Left lung (tissue), 10 donors: ENCODE data around the gene ULK4. TPM values are rescaled to one million over a fixed set of nuclear protein-coding genes. Genes with fewer than 3 reads are reported as not detected.
A peak's percentile ranks its signal among the peaks of the same experiment; 100 is the strongest.

Experiments used
- ATAC-seq: fragments of 200-7000 bp; cut with Tn5 transposase; one replicate; pipeline ENCODE4 v1.9.1; 2020; ENCODE audit warnings: moderate library complexity
- DNase-seq, 4 donors: peaks; one replicate each; pipeline ENCODE4 v3.0.0-alpha.2; 2013 to 2020
- H3K27ac ChIP-seq, 2 donors: fragments of 200-600 bp; sonication (generic) in 1 of 2; one replicate each; pipeline versions ENCODE4 v1.5.0 to v1.8.0; 2020 to 2021
- H3K27me3 ChIP-seq, 2 donors: fragments of 200-600 bp; sonication (generic) in 1 of 2; one replicate each; pipeline versions ENCODE4 v1.5.0 to v1.8.0; 2020 to 2021
- H3K36me3 ChIP-seq, 2 donors: fragments of 200-600 bp; sonication (generic) in 1 of 2; one replicate each; pipeline versions ENCODE4 v1.5.0 to v1.8.0; 2020 to 2021
- H3K4me1 ChIP-seq, 2 donors: fragments of 200-600 bp; one replicate each; pipeline ENCODE4 v1.8.0; 2021
- H3K4me3 ChIP-seq, 2 donors: fragments of 200-600 bp; sonication (generic) in 1 of 2; one replicate each; pipeline versions ENCODE4 v1.5.0 to v1.8.0; 2020 to 2021; ENCODE audit warnings: mild to moderate bottlenecking in 1 of 2
- H3K9me3 ChIP-seq, 2 donors: fragments of 200-600 bp; sonication (generic) in 1 of 2; one replicate each; pipeline versions ENCODE4 v1.5.0 to v1.8.0; 2020 to 2021
- intact Hi-C, 2 donors: fragments of 100-400 bp; cut with DNase I; formaldehyde crosslinking; loops; one replicate each; pipeline versions ENCODE4 v1.11.2 to v1.14.2; 2022
- polyA plus RNA-seq, 6 donors: library from polyadenylated mRNA; unstranded; fragments of 120-200 nt; gene quantifications; one replicate each; pipeline ENCODE4 v1.2.1, GENCODE V29; 2013; ENCODE audit not compliant: insufficient read length in 6 of 6
- total RNA-seq, 2 donors: library from RNA; stranded (reverse); fragmentation: NEBNext Ultra II Directional; extraction: Animal tissue kit (Norgen Biotek cat#: 25700); gene quantifications; one replicate each; pipeline ENCODE4 v1.2.1, GENCODE V29; 2021
- TF ChIP-seq, protein P1 (sequence below), 2 donors: fragments of 200-600 bp; sonication (generic) in 1 of 2; IDR thresholded peaks; one replicate each; pipeline versions ENCODE4 v1.5.0 to v1.8.0; 2021; ENCODE audit warnings: antibody characterized with exemption in 2 of 2
- donor health status: DM: no; HTN: yes; CAD: no.
- donor health status: DM: no; HTN: no; CAD: no.

Gene ULK4
- total and polyA plus RNA-seq, 8 donors, result 3.9 to 12.1 (median 5.6) TPM

DNA sequence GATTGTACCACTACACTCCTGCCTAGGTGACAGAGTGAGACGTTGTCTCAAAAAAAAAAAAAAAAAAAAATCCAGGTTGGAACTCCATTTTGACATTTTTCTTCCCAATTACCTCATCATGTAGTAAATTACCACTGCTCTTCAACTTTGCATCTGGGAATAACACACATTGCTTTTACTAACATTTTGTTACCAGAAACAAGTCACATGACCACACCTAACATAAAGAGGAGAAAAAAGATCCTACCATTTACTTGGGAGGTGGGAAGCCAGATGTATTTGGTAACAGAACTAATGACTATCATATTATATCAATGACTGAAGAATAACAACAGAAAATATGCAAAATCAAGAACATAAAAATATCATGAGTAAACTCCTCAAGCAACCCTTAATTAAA lies 49.6 kb downstream of the ULK4 start:
- no peaks in the 10 kb centered on the region for H3K27me3 ChIP-seq
- H3K9me3 ChIP-seq, result no peaks in the 10 kb centered on the region
- DNase-seq (no peak), ATAC-seq (no peak)
- no peaks in the 10 kb centered on the region for H3K4me1 ChIP-seq
- peaks cover 0 to 8% of the 10 kb centered on the region in 2 donors for H3K36me3 ChIP-seq
- no peak overlapping the region for H3K27ac ChIP-seq
- TF ChIP-seq, protein P1, sequence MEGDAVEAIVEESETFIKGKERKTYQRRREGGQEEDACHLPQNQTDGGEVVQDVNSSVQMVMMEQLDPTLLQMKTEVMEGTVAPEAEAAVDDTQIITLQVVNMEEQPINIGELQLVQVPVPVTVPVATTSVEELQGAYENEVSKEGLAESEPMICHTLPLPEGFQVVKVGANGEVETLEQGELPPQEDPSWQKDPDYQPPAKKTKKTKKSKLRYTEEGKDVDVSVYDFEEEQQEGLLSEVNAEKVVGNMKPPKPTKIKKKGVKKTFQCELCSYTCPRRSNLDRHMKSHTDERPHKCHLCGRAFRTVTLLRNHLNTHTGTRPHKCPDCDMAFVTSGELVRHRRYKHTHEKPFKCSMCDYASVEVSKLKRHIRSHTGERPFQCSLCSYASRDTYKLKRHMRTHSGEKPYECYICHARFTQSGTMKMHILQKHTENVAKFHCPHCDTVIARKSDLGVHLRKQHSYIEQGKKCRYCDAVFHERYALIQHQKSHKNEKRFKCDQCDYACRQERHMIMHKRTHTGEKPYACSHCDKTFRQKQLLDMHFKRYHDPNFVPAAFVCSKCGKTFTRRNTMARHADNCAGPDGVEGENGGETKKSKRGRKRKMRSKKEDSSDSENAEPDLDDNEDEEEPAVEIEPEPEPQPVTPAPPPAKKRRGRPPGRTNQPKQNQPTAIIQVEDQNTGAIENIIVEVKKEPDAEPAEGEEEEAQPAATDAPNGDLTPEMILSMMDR (IDR thresholded peaks at IDR 0.05), result no peak
- intact Hi-C loops, result no loop called here
- H3K4me3 ChIP-seq, result no peak overlapping the region

DNA sequence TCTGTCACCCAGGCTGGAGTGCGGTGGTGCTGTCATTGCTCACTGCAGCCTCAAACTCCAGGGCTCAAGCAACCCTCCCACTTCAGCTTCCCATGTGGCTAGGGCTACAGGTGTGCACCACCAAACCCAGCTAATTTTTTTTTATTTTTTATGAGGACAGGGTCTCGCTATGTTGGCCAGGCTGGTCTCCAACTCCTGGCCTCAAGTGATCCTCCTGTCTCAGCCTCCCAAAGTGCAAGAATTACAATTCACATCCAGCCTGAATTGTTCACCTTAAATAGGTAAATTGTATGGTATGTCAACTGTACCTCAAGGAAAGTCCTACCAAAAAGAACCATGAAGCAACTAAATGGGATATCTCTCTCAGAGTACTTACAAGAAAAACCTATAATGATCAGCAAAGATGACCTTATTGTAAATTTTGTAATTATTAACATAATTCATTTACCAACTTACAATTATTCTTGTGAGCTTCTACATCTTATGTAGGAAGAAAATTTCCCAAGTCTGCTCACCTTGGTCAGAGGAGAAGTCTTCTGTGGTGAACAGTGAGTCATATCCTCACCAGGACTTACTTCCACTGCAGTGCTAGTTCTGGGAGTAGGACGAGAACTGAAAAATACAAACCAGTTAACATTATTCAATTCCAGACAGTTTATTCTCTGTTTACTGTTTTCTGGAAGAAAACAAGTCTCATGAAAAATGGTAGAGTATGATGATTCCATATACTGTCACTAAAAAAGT lies 54.4 kb downstream of the ULK4 start:
- H3K4me1 ChIP-seq, result no peaks in the 10 kb centered on the region
- H3K36me3 ChIP-seq, result peaks cover 0 to 14% of the 10 kb centered on the region in 2 donors
- no peak overlapping the region for H3K27ac ChIP-seq
- H3K27me3 ChIP-seq, result no peaks in the 10 kb centered on the region
- DNase-seq (no peak), ATAC-seq (no peak)
- TF ChIP-seq, protein P1 (IDR thresholded peaks at IDR 0.05), result no peak
- H3K4me3 ChIP-seq, result no peak overlapping the region
- no peaks in the 10 kb centered on the region for H3K9me3 ChIP-seq
- intact Hi-C loops, result no loop called here

DNA sequence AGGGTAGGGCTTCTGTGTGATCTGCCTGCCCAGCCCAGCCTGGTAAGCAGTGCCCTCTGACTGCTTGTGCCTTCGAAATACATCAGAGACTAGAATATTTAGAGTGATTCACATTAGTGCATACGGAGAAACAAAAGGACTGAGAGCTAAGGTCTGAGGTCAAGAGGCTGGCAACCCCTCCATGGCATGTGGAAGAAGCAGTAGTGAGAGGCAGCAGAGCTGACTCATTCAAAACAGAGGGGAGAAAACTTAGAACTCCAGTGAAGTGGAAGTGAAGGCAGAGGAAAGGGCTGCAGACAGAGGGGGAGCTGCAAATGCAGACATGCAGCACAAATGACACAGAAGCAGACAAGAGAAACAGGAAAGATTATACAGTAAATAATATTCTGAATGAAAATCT lies 61.6 kb downstream of the ULK4 start:
- no peak for DNase-seq

DNA sequence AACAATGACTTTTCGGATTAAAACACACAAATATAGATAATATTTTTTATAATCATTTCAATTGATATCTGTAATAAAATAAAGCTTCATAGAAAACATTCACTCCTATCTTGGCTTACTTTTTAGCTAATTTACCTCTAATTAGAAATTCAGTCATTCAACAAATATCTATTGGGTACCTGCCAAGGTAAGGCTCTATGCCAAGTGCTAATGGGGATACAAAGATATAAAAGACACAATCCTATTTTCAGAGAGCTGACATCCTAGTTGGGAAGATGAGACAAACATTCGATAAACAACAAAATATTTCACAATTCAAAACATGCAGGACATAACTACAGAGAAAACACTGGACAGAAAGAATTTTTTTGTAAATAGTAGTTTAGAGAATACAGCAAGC lies 63.3 kb downstream of the ULK4 start:
- Histone ChIP-seq H3K27ac (no peak overlapping the region), H3K36me3 (peaks cover 0 to 11% of the 10 kb centered on the region in 2 donors), H3K9me3 (no peaks in the 10 kb centered on the region), H3K4me1 (no peaks in the 10 kb centered on the region), H3K27me3 (no peaks in the 10 kb centered on the region), H3K4me3 (no peak overlapping the region)
- TF ChIP-seq, protein P1 (IDR thresholded peaks at IDR 0.05), result no peak
- ATAC-seq (no peak), DNase-seq (no peak)
- intact Hi-C loops, result loop anchor here in 1 of 2 donors (10.0 kb wide), 2 partner anchors 296 to 546 kb away; no protein-coding TSS in a partner anchor

More for the DNA sequence above, 61.6 kb downstream of the ULK4 start:
- Histone ChIP-seq H3K27me3 (no peaks in the 10 kb centered on the region), H3K4me3 (no peak overlapping the region), H3K9me3 (no peaks in the 10 kb centered on the region), H3K27ac (no peak overlapping the region), H3K36me3 (peaks cover 0 to 11% of the 10 kb centered on the region in 2 donors), H3K4me1 (no peaks in the 10 kb centered on the region)
- intact Hi-C loops, result no loop called here
- no peak for ATAC-seq
- TF ChIP-seq, protein P1 (IDR thresholded peaks at IDR 0.05), result no peak

DNA sequence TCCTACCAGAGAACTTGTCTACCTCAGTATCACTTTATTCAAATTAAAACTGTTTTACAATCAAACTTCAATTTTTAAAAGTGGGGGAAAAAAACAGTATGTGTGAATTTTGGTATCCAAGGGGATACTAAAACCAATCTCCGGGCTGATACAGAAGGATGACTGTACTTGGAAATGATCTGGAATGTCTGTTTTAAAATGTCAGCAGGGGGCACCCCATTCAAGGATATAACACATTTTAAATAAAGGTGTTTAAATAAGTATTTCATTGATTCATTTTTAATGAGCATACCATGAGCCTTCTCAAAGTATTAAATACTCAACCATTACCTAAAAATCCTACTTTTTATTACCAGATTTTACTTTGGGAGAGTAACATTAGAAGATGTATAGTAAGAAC lies 67.9 kb downstream of the ULK4 start:
- ATAC-seq (peak; percentile 46), DNase-seq (peak in 2 of 4 donors; percentile 8 to 46)
- Histone ChIP-seq H3K27me3 (no peaks in the 10 kb centered on the region), H3K4me3 (no peak overlapping the region), H3K36me3 (no peaks in the 10 kb centered on the region), H3K9me3 (peaks cover 0 to 12% of the 10 kb centered on the region in 2 donors), H3K4me1 (no peaks in the 10 kb centered on the region), H3K27ac (no peak overlapping the region)
- intact Hi-C loops, result loop anchor here in 1 of 2 donors (10.0 kb wide), 2 partner anchors 301 to 551 kb away; no protein-coding TSS in a partner anchor
- TF ChIP-seq, protein P1 (IDR thresholded peaks at IDR 0.05), result peak; percentile 34 to 44
